A549 (cell line): ENCODE results near the gene PMFBP1. TPM values are rescaled to one million over a fixed set of nuclear protein-coding genes. Genes with fewer than 3 reads are reported as not detected.

Source experiments
- ATAC-seq, 2 experiments: fragments of 200-7000 bp in 1 of 2; fragments of >200 bp in 1 of 2; cut with Nextera tagmentation in 1 of 2; cut with Tn5 transposase in 1 of 2; 3 replicates each; pipeline versions ENCODE4 v1.8.0 to v1.9.1; 2018 to 2020; ENCODE audit warnings: mild to moderate bottlenecking in 1 of 2, moderate library complexity in 1 of 2
- CTCF ChIA-PET: fragments of 300-600 bp; sonication (Branson Sonifier 250); formaldehyde crosslinking; extraction: SDS; loops from one replicate; lab custom pipeline; 2021; ENCODE audit warnings: antibody characterized with exemption, inconsistent platforms; lab: Yijun Ruan, JAX
- POLR2A ChIA-PET: fragments of 350-600 bp; formaldehyde crosslinking; extraction: SDS; loops from one replicate; lab custom pipeline; 2021; ENCODE audit warnings: antibody characterized with exemption, inconsistent platforms; lab: Yijun Ruan, JAX
- DNase-seq, 2 experiments: peaks; one replicate each; pipeline versions ENCODE4 v3.0.0 to v3.0.0-alpha.2; 2011 to 2016; ENCODE audit warnings: low read depth in 1 of 2, low spot score in 1 of 2
- FAIRE-seq: peaks from 2 replicates; lab custom pipeline; 2011; peaks lifted over from hg19 to GRCh38; lab: Jason Lieb, UNC
- H3K27ac ChIP-seq, 2 experiments: fragments of >200 bp; sonication (Bioruptor Twin); formaldehyde crosslinking; 3 replicates each; pipeline ENCODE4 v1.5.1; 2016 to 2017
- H3K4me1 ChIP-seq: fragments of >200 bp; sonication (Bioruptor Twin); formaldehyde crosslinking; 3 replicates; pipeline ENCODE4 v1.6.1; 2016
- H3K4me2 ChIP-seq: fragments of >200 bp; sonication (Bioruptor Twin); formaldehyde crosslinking; 3 replicates; pipeline ENCODE4 v1.6.1; 2016
- H3K4me3 ChIP-seq: fragments of >200 bp; sonication (Bioruptor Twin); formaldehyde crosslinking; 3 replicates; pipeline ENCODE4 v1.5.1; 2016
- H3K9me3 ChIP-seq: fragments of >200 bp; sonication (Bioruptor Twin); formaldehyde crosslinking; 3 replicates; pipeline ENCODE4 v1.6.1; 2016
- FOSL2 ChIP-seq, 2 experiments: fragments of 450-650 bp in 1 of 2; fragments of >200 bp in 1 of 2; sonication (Bioruptor Twin) in 1 of 2; formaldehyde crosslinking; IDR thresholded peaks; 2 replicates each; pipeline versions ENCODE4 v1.5.0 to v1.6.1; 2016 to 2020; ENCODE audit warnings: mild to moderate bottlenecking in 1 of 2, moderate library complexity in 1 of 2
- MAFK ChIP-seq: fragments of 450-650 bp; IDR thresholded peaks from 2 replicates; pipeline ENCODE4 v1.6.1; 2014; ENCODE audit not compliant: partially characterized antibody
- MYC ChIP-seq: IDR thresholded peaks from 2 replicates; pipeline ENCODE4 v1.6.1; 2012; ENCODE audit warnings: mild to moderate bottlenecking, inconsistent platforms, low read length, improper control_type of control experiment, borderline replicate concordance
- NFE2L2 ChIP-seq: fragments of 150-350 bp; conservative IDR thresholded peaks from 2 replicates; pipeline ENCODE4 v1.6.1; 2014; ENCODE audit warnings: low read length
- POLR2AphosphoS2 ChIP-seq: conservative IDR thresholded peaks from 2 replicates; pipeline ENCODE4 v1.6.1; 2012; ENCODE audit warnings: low read length, improper control_type of control experiment, inconsistent platforms
- RAD21 ChIP-seq, 2 experiments: fragments of >200 bp in 1 of 2; sonication (Bioruptor Twin) in 1 of 2; formaldehyde crosslinking in 1 of 2; IDR thresholded peaks in 1 of 2; conservative IDR thresholded peaks in 1 of 2; 2 replicates in 1 of 2; 3 replicates in 1 of 2; pipeline ENCODE4 v1.6.1; 2012 to 2018; ENCODE audit warnings: inconsistent platforms in 1 of 2
- RCOR1 ChIP-seq: fragments of 150-350 bp; IDR thresholded peaks from 2 replicates; pipeline ENCODE4 v1.6.1; 2014; ENCODE audit warnings: antibody characterized with exemption, low read length, low read depth
- SMC3 ChIP-seq: fragments of >200 bp; sonication (Bioruptor Twin); formaldehyde crosslinking; IDR thresholded peaks from 3 replicates; pipeline ENCODE4 v1.6.1; 2018; ENCODE audit warnings: inconsistent platforms
- WGBS: methylation state at CpG from one replicate; pipeline ENCODE4 v1.1.6; 2017; ENCODE audit errors: missing lambda C conversion rate; 5-methylcytosine and 5-hydroxymethylcytosine counted together
- polyA plus RNA-seq, 4 experiments: library from polyadenylated mRNA; depleted of rRNA in 3 of 4; stranded (reverse); fragments of >200 nt; fragmentation: RNase III in 1 of 4; extraction: RNeasy Plus Mini Kit Qiagen cat#74134 plus additional on column Dnase treatment in 1 of 4; gene quantifications; 2 replicates in 3 of 4; 3 replicates in 1 of 4; pipeline ENCODE4 v1.2.3, GENCODE V29; 2011 to 2017
- TF ChIP-seq, protein P1 (sequence below): fragments of 250-450 bp; sonication (Bioruptor Pico); IDR thresholded peaks from 2 replicates; pipeline ENCODE4 v1.5.0; 2020; ENCODE audit warnings: low read depth, mild to moderate bottlenecking, moderate library complexity
- TF ChIP-seq, protein P2 (sequence below): fragments of >200 bp; sonication (Bioruptor Twin); formaldehyde crosslinking; IDR thresholded peaks from 3 replicates; pipeline ENCODE4 v1.6.1; 2016
- TF ChIP-seq, protein P3 (sequence below): IDR thresholded peaks from 2 replicates; pipeline ENCODE4 v1.6.1; 2012
- TF ChIP-seq, protein P4 (sequence below): fragments of 200-600 bp; sonication (generic); IDR thresholded peaks from 2 replicates; pipeline ENCODE4 v1.6.1; 2016; ENCODE audit warnings: antibody characterized with exemption, mild to moderate bottlenecking, moderate library complexity
- TF ChIP-seq, protein P5 (sequence below): fragments of >200 bp; sonication (Bioruptor Twin); formaldehyde crosslinking; IDR thresholded peaks from 3 replicates; pipeline ENCODE4 v1.5.1; 2016
- TF ChIP-seq, protein P6 (sequence below): fragments of 150-350 bp; IDR thresholded peaks from 2 replicates; pipeline ENCODE4 v1.6.1; 2014; ENCODE audit warnings: low read depth, mild to moderate bottlenecking, low read length
- TF ChIP-seq, protein P7 (sequence below): fragments of 250-450 bp; sonication (Bioruptor Pico); IDR thresholded peaks from 2 replicates; pipeline ENCODE4 v1.5.0; 2021; ENCODE audit warnings: mild to moderate bottlenecking, moderate library complexity, borderline replicate concordance
- TF ChIP-seq, protein P8 (sequence below): fragments of 450-650 bp; IDR thresholded peaks from 2 replicates; pipeline ENCODE4 v1.6.1; 2014; ENCODE audit warnings: antibody characterized with exemption

Gene PMFBP1
- polyA plus RNA-seq, 2 of the 4 experiments (the other 2 are of a cell fraction): 0.05 to 0.22 TPM

DNA sequence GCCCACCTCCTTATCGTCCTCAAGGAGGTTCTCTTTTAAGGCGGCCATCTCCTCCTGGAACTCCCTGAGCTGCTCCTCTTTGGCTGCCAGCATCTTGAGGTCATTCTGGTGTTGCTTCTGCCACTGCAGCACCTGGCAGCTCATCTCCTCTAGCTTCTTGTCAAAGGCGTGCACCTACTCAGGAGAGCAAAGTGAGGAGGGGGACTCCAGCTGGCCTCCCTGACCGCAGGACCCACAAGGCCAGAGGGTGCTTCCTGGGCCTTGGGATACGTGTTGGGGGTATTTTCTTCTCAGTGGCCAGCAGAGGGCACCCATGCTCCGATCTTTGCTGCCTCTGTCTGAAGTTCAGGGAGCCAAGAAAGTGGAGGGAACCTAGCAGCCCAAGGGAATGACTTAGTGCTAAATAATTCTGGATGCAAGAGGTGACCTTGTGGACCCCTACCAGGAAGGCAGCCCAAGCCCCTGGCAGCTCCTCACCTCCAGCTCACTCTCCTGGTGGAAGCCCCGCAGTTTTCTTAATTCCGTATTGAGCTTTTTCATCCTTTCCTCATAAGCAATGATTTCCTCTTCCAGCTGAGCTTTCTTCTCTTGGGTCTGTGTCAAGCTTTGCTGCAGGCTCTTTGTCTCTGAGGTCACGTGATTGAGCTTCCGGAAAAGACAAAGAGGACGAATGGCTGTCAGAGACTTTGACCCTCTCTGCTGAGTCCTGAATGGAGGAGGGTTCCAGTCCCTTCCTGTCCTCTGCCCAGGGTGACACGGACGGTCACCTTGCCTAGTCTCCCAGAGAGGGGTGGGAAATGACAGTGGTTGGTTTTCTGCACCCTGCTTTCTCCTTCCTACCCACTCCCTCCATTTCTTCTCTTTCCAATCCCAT is 47.0 kb downstream of the PMFBP1 start:
- Histone ChIP-seq H3K4me1 (no peaks in the 10 kb centered on the region), H3K4me3 (no peak overlapping the region), H3K4me2 (no peak overlapping the region), H3K9me3 (no peaks in the 10 kb centered on the region), H3K27ac (no peak overlapping the region)
- DNase-seq: peak; percentile 69 to 74
- FAIRE-seq: no peak
- ChIA-PET POLR2A (no interaction called here), CTCF (interaction anchor here (0.5 to 3.0 kb wide), 46 partner anchors 9 to 1910 kb away, joined by 3 to 18 read pairs (median 4); no protein-coding TSS in a partner anchor)
- TF ChIP-seq, protein P1, sequence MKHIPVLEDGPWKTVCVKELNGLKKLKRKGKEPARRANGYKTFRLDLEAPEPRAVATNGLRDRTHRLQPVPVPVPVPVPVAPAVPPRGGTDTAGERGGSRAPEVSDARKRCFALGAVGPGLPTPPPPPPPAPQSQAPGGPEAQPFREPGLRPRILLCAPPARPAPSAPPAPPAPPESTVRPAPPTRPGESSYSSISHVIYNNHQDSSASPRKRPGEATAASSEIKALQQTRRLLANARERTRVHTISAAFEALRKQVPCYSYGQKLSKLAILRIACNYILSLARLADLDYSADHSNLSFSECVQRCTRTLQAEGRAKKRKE: no peak
- TF ChIP-seq FOSL2 (IDR thresholded peaks at IDR 0.05) (no peak), FOSL2 (CRISPR knock-in tag; IDR thresholded peaks at IDR 0.05) (no peak), RCOR1 (no peak), POLR2AphosphoS2 (no peak), MAFK (no peak), SMC3 (peak; percentile 73), NFE2L2 (no peak), RAD21 (conservative IDR thresholded peaks at IDR 0.05 in 1 of 2, IDR thresholded peaks at IDR 0.05 in 1 of 2) (peak; percentile 87 to 90), MYC (no peak)
- TF ChIP-seq, protein P2, sequence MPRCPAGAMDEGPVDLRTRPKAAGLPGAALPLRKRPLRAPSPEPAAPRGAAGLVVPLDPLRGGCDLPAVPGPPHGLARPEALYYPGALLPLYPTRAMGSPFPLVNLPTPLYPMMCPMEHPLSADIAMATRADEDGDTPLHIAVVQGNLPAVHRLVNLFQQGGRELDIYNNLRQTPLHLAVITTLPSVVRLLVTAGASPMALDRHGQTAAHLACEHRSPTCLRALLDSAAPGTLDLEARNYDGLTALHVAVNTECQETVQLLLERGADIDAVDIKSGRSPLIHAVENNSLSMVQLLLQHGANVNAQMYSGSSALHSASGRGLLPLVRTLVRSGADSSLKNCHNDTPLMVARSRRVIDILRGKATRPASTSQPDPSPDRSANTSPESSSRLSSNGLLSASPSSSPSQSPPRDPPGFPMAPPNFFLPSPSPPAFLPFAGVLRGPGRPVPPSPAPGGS: no peak
- TF ChIP-seq, protein P3, sequence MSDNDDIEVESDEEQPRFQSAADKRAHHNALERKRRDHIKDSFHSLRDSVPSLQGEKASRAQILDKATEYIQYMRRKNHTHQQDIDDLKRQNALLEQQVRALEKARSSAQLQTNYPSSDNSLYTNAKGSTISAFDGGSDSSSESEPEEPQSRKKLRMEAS: no peak
- TF ChIP-seq, protein P4, sequence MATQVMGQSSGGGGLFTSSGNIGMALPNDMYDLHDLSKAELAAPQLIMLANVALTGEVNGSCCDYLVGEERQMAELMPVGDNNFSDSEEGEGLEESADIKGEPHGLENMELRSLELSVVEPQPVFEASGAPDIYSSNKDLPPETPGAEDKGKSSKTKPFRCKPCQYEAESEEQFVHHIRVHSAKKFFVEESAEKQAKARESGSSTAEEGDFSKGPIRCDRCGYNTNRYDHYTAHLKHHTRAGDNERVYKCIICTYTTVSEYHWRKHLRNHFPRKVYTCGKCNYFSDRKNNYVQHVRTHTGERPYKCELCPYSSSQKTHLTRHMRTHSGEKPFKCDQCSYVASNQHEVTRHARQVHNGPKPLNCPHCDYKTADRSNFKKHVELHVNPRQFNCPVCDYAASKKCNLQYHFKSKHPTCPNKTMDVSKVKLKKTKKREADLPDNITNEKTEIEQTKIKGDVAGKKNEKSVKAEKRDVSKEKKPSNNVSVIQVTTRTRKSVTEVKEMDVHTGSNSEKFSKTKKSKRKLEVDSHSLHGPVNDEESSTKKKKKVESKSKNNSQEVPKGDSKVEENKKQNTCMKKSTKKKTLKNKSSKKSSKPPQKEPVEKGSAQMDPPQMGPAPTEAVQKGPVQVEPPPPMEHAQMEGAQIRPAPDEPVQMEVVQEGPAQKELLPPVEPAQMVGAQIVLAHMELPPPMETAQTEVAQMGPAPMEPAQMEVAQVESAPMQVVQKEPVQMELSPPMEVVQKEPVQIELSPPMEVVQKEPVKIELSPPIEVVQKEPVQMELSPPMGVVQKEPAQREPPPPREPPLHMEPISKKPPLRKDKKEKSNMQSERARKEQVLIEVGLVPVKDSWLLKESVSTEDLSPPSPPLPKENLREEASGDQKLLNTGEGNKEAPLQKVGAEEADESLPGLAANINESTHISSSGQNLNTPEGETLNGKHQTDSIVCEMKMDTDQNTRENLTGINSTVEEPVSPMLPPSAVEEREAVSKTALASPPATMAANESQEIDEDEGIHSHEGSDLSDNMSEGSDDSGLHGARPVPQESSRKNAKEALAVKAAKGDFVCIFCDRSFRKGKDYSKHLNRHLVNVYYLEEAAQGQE: no peak
- TF ChIP-seq, protein P5, sequence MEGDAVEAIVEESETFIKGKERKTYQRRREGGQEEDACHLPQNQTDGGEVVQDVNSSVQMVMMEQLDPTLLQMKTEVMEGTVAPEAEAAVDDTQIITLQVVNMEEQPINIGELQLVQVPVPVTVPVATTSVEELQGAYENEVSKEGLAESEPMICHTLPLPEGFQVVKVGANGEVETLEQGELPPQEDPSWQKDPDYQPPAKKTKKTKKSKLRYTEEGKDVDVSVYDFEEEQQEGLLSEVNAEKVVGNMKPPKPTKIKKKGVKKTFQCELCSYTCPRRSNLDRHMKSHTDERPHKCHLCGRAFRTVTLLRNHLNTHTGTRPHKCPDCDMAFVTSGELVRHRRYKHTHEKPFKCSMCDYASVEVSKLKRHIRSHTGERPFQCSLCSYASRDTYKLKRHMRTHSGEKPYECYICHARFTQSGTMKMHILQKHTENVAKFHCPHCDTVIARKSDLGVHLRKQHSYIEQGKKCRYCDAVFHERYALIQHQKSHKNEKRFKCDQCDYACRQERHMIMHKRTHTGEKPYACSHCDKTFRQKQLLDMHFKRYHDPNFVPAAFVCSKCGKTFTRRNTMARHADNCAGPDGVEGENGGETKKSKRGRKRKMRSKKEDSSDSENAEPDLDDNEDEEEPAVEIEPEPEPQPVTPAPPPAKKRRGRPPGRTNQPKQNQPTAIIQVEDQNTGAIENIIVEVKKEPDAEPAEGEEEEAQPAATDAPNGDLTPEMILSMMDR: peak; percentile 82
- TF ChIP-seq, protein P6, sequence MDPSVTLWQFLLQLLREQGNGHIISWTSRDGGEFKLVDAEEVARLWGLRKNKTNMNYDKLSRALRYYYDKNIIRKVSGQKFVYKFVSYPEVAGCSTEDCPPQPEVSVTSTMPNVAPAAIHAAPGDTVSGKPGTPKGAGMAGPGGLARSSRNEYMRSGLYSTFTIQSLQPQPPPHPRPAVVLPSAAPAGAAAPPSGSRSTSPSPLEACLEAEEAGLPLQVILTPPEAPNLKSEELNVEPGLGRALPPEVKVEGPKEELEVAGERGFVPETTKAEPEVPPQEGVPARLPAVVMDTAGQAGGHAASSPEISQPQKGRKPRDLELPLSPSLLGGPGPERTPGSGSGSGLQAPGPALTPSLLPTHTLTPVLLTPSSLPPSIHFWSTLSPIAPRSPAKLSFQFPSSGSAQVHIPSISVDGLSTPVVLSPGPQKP: no peak
- TF ChIP-seq, protein P7, sequence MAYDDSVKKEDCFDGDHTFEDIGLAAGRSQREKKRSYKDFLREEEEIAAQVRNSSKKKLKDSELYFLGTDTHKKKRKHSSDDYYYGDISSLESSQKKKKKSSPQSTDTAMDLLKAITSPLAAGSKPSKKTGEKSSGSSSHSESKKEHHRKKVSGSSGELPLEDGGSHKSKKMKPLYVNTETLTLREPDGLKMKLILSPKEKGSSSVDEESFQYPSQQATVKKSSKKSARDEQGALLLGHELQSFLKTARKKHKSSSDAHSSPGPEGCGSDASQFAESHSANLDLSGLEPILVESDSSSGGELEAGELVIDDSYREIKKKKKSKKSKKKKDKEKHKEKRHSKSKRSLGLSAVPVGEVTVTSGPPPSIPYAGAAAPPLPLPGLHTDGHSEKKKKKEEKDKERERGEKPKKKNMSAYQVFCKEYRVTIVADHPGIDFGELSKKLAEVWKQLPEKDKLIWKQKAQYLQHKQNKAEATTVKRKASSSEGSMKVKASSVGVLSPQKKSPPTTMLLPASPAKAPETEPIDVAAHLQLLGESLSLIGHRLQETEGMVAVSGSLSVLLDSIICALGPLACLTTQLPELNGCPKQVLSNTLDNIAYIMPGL (CRISPR knock-in tag): no peak
- TF ChIP-seq, protein P8, sequence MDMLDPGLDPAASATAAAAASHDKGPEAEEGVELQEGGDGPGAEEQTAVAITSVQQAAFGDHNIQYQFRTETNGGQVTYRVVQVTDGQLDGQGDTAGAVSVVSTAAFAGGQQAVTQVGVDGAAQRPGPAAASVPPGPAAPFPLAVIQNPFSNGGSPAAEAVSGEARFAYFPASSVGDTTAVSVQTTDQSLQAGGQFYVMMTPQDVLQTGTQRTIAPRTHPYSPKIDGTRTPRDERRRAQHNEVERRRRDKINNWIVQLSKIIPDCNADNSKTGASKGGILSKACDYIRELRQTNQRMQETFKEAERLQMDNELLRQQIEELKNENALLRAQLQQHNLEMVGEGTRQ: 0 out of 2 replicates have a peak, but pooled peaks have one; percentile 33
- peak; percentile 88 to 97 for ATAC-seq
- WGBS: 42% methylated on average over 12 of the region's 13 CpGs
